ENCODE measurements around the gene WASF2. TPM values are rescaled to one million over a fixed set of nuclear protein-coding genes. Genes with fewer than 3 reads are reported as not detected.
A peak's percentile ranks its signal among the peaks of the same experiment; 100 is the strongest.

The WASF2 gene
- total RNA-seq, 2 experiments from 2014 or later: 119 to 121 TPM

- POLR2A ChIA-PET: no interaction called here
- no peak overlapping the region for H3K27ac Mint-ChIP-seq
These were observed 106.3 kb downstream of the WASF2 start for GRCh38 chr1:27383661-27384060.

GRCh38 chr1:27383039-27383605 lies 106.8 kb downstream of the WASF2 start, which contains the start of gene CD164L2:
TSS of gene CD164L2 (minus strand) at chr1:27383333. CDS start at chr1:27383239, 94 bp downstream.
- Mint-ChIP-seq H3K9me3 (no peaks in the 10 kb centered on the region), H3K36me3 (ENCODE audit: low read depth) (no peaks in the 10 kb centered on the region), H3K4me1 (ENCODE audit: low read depth) (no peaks in the 10 kb centered on the region), H3K27me3 (peaks cover 10% of the 10 kb centered on the region), H3K27ac (no peak within 1 kb of the TSS), H3K4me3 (no peak within 1 kb of the TSS)
- DNase-seq: peak in 11 of 14 experiments; percentile 42 to 70 (median 48)
- no peaks in the 10 kb centered on the region for H3K9me3 ChIP-seq (ENCODE audit: control insufficient read depth in 1 of 2, insufficient read depth in 1 of 2, low read length in 2 of 2)
- H3K27ac ChIP-seq (ENCODE audit: low read depth in 1 of 2, low read length in 2 of 2): no peak within 1 kb of the TSS
- intact Hi-C loops (cut with DNase I, micrococcal nuclease): no loop called here
- TF ChIP-seq CTCF (IDR thresholded peaks at IDR 0.05): no peak
- peak; percentile 90 for ATAC-seq (ENCODE audit: poor library complexity)
- POLR2A ChIA-PET: interaction anchor here (0.6 to 1.8 kb wide), 2 partner anchors 17 to 401 kb away, joined by 4 to 5 read pairs; no protein-coding TSS in a partner anchor
- H3K27me3 ChIP-seq (ENCODE audit: control insufficient read depth in 1 of 2, insufficient read depth in 2 of 2, low read length in 2 of 2): no peaks in the 10 kb centered on the region
- H3K4me3 ChIP-seq (ENCODE audit: low read length): no peak within 1 kb of the TSS
- CTCF ChIA-PET: interaction anchor here (1.6 to 1.8 kb wide), 2 partner anchors 26 to 87 kb away, joined by 4 to 6 read pairs; no protein-coding TSS in a partner anchor
- peaks cover 5% of the 10 kb centered on the region for H3K4me1 ChIP-seq (ENCODE audit: insufficient read depth, low read length)
- H3K36me3 ChIP-seq (ENCODE audit: insufficient read depth, low read length): no peaks in the 10 kb centered on the region

More at GRCh38 chr1:27383661-27384060, 106.3 kb downstream of the WASF2 start:
- DNase-seq (no peak), ATAC-seq (ENCODE audit: poor library complexity) (no peak)
- Histone ChIP-seq H3K27ac (ENCODE audit: low read depth in 1 of 2, low read length in 2 of 2) (no peak overlapping the region), H3K27me3 (ENCODE audit: control insufficient read depth in 1 of 2, insufficient read depth in 2 of 2, low read length in 2 of 2) (no peaks in the 10 kb centered on the region), H3K36me3 (ENCODE audit: insufficient read depth, low read length) (no peaks in the 10 kb centered on the region), H3K9me3 (ENCODE audit: control insufficient read depth in 1 of 2, insufficient read depth in 1 of 2, low read length in 2 of 2) (no peaks in the 10 kb centered on the region), H3K4me3 (ENCODE audit: low read length) (no peak overlapping the region), H3K4me1 (ENCODE audit: insufficient read depth, low read length) (peaks cover 10% of the 10 kb centered on the region)
- H3K9me3 Mint-ChIP-seq: no peaks in the 10 kb centered on the region
- H3K4me1 Mint-ChIP-seq (ENCODE audit: low read depth): peaks cover 3% of the 10 kb centered on the region
- no peak overlapping the region for H3K4me3 Mint-ChIP-seq
- intact Hi-C loops (cut with DNase I, micrococcal nuclease): no loop called here
- TF ChIP-seq CTCF (IDR thresholded peaks at IDR 0.05): no peak
- CTCF ChIA-PET: interaction anchor here (1.8 to 2.0 kb wide), 2 partner anchors 26 to 51 kb away, joined by 4 to 6 read pairs; no protein-coding TSS in a partner anchor
- H3K36me3 Mint-ChIP-seq (ENCODE audit: low read depth): no peaks in the 10 kb centered on the region
- peaks cover 12% of the 10 kb centered on the region for H3K27me3 Mint-ChIP-seq

- ChIA-PET POLR2A (interaction anchor here (1.8 kb wide), 1 partner anchor 17 kb away, joined by 4 read pairs; no protein-coding TSS in a partner anchor), CTCF (interaction anchor here (0.7 to 1.8 kb wide), 3 partner anchors 16 to 86 kb away, joined by 3 to 6 read pairs (median 4); partner anchors contain the start of gene MAP3K6)
- Histone ChIP-seq H3K4me1 (ENCODE audit: insufficient read depth, low read length) (peaks cover 5% of the 10 kb centered on the region), H3K9me3 (ENCODE audit: control insufficient read depth in 1 of 2, insufficient read depth in 1 of 2, low read length in 2 of 2) (no peaks in the 10 kb centered on the region), H3K4me3 (ENCODE audit: low read length) (no peak overlapping the region), H3K27ac (ENCODE audit: low read depth in 1 of 2, low read length in 2 of 2) (no peak overlapping the region), H3K27me3 (ENCODE audit: control insufficient read depth in 1 of 2, insufficient read depth in 2 of 2, low read length in 2 of 2) (no peaks in the 10 kb centered on the region), H3K36me3 (ENCODE audit: insufficient read depth, low read length) (no peaks in the 10 kb centered on the region)
- DNase-seq (no peak), ATAC-seq (ENCODE audit: poor library complexity) (no peak)
- Mint-ChIP-seq H3K4me1 (ENCODE audit: low read depth) (no peaks in the 10 kb centered on the region), H3K27me3 (peaks cover 10% of the 10 kb centered on the region), H3K36me3 (ENCODE audit: low read depth) (no peaks in the 10 kb centered on the region), H3K9me3 (no peaks in the 10 kb centered on the region), H3K4me3 (no peak overlapping the region), H3K27ac (no peak overlapping the region)
- TF ChIP-seq CTCF (IDR thresholded peaks at IDR 0.05): no peak
- intact Hi-C loops (cut with DNase I, micrococcal nuclease): no loop called here
These were observed 107.8 kb downstream of the WASF2 start for GRCh38 chr1:27381969-27382762.

All from CD4-positive, alpha-beta T cell (primary cell).